Panc1 (cell line): ENCODE results near the gene MRPL51. TPM values are rescaled to one million over a fixed set of nuclear protein-coding genes. Genes with fewer than 3 reads are reported as not detected.

Experiments
- ATAC-seq: fragments of 200-7000 bp; cut with Tn5 transposase; 2 replicates; pipeline ENCODE4 v1.9.1; 2020; ENCODE audit warnings: mild to moderate bottlenecking, moderate library complexity
- BruUV-seq: library from RNA; stranded (reverse); fragments of 400-500 nt; replicated peaks from 2 replicates; lab custom pipeline; 2021; lab: Mats Ljungman, UMichigan
- CTCF ChIA-PET: fragments of 300-600 bp; sonication (Branson Sonifier 250); formaldehyde crosslinking; loops from one replicate; lab custom pipeline; 2022; ENCODE audit warnings: antibody characterized with exemption; lab: Charles Lee
- POLR2A ChIA-PET: fragments of 300-600 bp; sonication (Branson Sonifier 250); formaldehyde crosslinking; loops from one replicate; lab custom pipeline; 2022; ENCODE audit warnings: antibody characterized with exemption; lab: Charles Lee
- DNase-seq: peaks from one replicate; pipeline ENCODE4 v3.0.0-alpha.2; 2010; ENCODE audit warnings: low read depth, low spot score
- H3K27ac ChIP-seq: 2 replicates; pipeline ENCODE4 v1.5.1; 2011; ENCODE audit warnings: mild to moderate bottlenecking, low read length, inconsistent platforms
- H3K27me3 ChIP-seq: fragments of 200-500 bp; sonication (Bioruptor generic); 2 replicates; pipeline ENCODE4 v1.6.0; 2014; ENCODE audit warnings: low read length, inconsistent platforms; ENCODE audit not compliant: control insufficient read depth, insufficient read depth
- H3K36me3 ChIP-seq: fragments of 200-500 bp; sonication (Bioruptor generic); 2 replicates; pipeline ENCODE4 v1.5.1; 2014; ENCODE audit warnings: inconsistent platforms, mild to moderate bottlenecking, low read length, moderate library complexity; ENCODE audit not compliant: control insufficient read depth, insufficient read depth
- H3K4me1 ChIP-seq: 2 replicates; pipeline ENCODE4 v1.5.1; 2011; ENCODE audit warnings: inconsistent platforms, mild to moderate bottlenecking, low read length, moderate library complexity; ENCODE audit not compliant: control insufficient read depth, insufficient read depth
- H3K4me3 ChIP-seq, 2 experiments: 2 replicates each; pipeline ENCODE4 v1.5.1; 2011 to 2012; ENCODE audit warnings: low read depth in 2 of 2, low read length in 2 of 2, mild to moderate bottlenecking in 2 of 2, inconsistent platforms in 1 of 2, moderate library complexity in 1 of 2
- H3K9me3 ChIP-seq: fragments of 200-500 bp; sonication (Bioruptor generic); 2 replicates; pipeline ENCODE4 v1.5.1; 2014; ENCODE audit warnings: low read depth, mild to moderate bottlenecking, inconsistent platforms, low read length, moderate library complexity; ENCODE audit not compliant: control insufficient read depth, insufficient read depth
- POLR2AphosphoS5 ChIP-seq: IDR thresholded peaks from 2 replicates; pipeline ENCODE4 v1.6.1; 2012; ENCODE audit warnings: mild to moderate bottlenecking, low read depth, low read length, moderate library complexity
- SIN3A ChIP-seq: IDR thresholded peaks from 2 replicates; pipeline ENCODE4 v1.6.1; 2012; ENCODE audit warnings: low read depth, mild to moderate bottlenecking, low read length, moderate library complexity, borderline replicate concordance; ENCODE audit not compliant: insufficient read depth
- TCF7L2 ChIP-seq: IDR thresholded peaks from 2 replicates; pipeline ENCODE4 v1.6.1; 2011; ENCODE audit warnings: mild to moderate bottlenecking, low read depth, low read length, inconsistent platforms
- in situ Hi-C: cut with HindIII; loops from 2 replicates; pipeline ENCODE4 v1.10.0; 2016; ENCODE audit warnings: low sequenced_read_pairs, low pct_unique_long_range_greater_than_20kb
- intact Hi-C: fragments of 100-400 bp; cut with micrococcal nuclease; formaldehyde crosslinking; loops from one replicate; pipeline ENCODE4 v1.10.0; 2022; ENCODE audit not compliant: unreplicated experiment
- total RNA-seq: library from RNA; stranded (reverse); gene quantifications from one replicate; pipeline ENCODE4 v1.2.1, GENCODE V29; 2021; ENCODE audit not compliant: unreplicated experiment
- TF ChIP-seq, protein P1 (sequence below): fragments of 450-650 bp; IDR thresholded peaks from 2 replicates; pipeline ENCODE4 v1.5.1; 2017; ENCODE audit warnings: mild to moderate bottlenecking
- TF ChIP-seq, protein P2 (sequence below), 2 experiments: IDR thresholded peaks; 2 replicates each; pipeline ENCODE4 v1.6.1; 2011 to 2012; ENCODE audit warnings: low read depth in 2 of 2, control low read depth in 1 of 2, low read length in 1 of 2, mild to moderate bottlenecking in 1 of 2, moderate library complexity in 1 of 2; ENCODE audit not compliant: insufficient read depth in 1 of 2

MRPL51 gene
- total RNA-seq, 1 experiment from 2014 or later, result 194 TPM

DNA sequence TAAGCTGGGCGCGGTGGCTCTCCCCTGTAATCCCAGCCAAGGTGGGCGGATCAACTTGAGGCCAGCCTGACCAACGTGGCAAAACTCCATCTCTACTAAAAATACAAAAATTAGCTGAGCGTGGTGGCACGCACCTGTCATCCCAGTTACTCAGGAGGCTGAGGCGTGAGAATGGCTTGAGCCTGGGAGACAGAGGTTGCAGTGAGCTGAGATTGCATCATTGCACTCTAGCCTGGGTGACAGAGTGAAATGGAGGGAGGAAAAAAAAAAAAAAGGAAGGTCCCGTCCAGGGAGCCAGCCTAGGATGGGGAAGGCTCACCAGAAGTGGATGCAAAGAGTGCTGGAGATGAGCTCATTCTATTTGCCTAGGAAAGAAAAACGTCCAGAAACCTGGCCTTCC is 50.2 kb downstream of the MRPL51 start:
- no peak for DNase-seq
- CTCF ChIA-PET, result interaction anchor here (0.6 kb wide), 3 partner anchors 23 to 100 kb away, joined by 3 to 6 read pairs (median 4); no protein-coding TSS in a partner anchor
- Histone ChIP-seq H3K36me3 (no peaks in the 10 kb centered on the region), H3K9me3 (no peaks in the 10 kb centered on the region), H3K4me3 (no peak overlapping the region), H3K27me3 (no peaks in the 10 kb centered on the region), H3K27ac (no peak overlapping the region), H3K4me1 (no peaks in the 10 kb centered on the region)
- POLR2A ChIA-PET, result interaction anchor here (0.6 to 0.7 kb wide), 4 partner anchors 14 to 264 kb away, joined by 5 to 9 read pairs (median 6); partner anchors contain the start of gene NOP2
- in situ Hi-C loops (no loop called here), intact Hi-C loops (no loop called here)
- no peak for ATAC-seq
- TF ChIP-seq, protein P1, sequence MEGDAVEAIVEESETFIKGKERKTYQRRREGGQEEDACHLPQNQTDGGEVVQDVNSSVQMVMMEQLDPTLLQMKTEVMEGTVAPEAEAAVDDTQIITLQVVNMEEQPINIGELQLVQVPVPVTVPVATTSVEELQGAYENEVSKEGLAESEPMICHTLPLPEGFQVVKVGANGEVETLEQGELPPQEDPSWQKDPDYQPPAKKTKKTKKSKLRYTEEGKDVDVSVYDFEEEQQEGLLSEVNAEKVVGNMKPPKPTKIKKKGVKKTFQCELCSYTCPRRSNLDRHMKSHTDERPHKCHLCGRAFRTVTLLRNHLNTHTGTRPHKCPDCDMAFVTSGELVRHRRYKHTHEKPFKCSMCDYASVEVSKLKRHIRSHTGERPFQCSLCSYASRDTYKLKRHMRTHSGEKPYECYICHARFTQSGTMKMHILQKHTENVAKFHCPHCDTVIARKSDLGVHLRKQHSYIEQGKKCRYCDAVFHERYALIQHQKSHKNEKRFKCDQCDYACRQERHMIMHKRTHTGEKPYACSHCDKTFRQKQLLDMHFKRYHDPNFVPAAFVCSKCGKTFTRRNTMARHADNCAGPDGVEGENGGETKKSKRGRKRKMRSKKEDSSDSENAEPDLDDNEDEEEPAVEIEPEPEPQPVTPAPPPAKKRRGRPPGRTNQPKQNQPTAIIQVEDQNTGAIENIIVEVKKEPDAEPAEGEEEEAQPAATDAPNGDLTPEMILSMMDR, result no peak
- no peak for TF ChIP-seq POLR2AphosphoS5
- no peak for TF ChIP-seq SIN3A
- TF ChIP-seq TCF7L2, result no peak
- TF ChIP-seq, protein P2, sequence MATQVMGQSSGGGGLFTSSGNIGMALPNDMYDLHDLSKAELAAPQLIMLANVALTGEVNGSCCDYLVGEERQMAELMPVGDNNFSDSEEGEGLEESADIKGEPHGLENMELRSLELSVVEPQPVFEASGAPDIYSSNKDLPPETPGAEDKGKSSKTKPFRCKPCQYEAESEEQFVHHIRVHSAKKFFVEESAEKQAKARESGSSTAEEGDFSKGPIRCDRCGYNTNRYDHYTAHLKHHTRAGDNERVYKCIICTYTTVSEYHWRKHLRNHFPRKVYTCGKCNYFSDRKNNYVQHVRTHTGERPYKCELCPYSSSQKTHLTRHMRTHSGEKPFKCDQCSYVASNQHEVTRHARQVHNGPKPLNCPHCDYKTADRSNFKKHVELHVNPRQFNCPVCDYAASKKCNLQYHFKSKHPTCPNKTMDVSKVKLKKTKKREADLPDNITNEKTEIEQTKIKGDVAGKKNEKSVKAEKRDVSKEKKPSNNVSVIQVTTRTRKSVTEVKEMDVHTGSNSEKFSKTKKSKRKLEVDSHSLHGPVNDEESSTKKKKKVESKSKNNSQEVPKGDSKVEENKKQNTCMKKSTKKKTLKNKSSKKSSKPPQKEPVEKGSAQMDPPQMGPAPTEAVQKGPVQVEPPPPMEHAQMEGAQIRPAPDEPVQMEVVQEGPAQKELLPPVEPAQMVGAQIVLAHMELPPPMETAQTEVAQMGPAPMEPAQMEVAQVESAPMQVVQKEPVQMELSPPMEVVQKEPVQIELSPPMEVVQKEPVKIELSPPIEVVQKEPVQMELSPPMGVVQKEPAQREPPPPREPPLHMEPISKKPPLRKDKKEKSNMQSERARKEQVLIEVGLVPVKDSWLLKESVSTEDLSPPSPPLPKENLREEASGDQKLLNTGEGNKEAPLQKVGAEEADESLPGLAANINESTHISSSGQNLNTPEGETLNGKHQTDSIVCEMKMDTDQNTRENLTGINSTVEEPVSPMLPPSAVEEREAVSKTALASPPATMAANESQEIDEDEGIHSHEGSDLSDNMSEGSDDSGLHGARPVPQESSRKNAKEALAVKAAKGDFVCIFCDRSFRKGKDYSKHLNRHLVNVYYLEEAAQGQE (IDR thresholded peaks at IDR 0.05; ENCODE audit: insufficient read depth in 1 of 2, low read depth in 2 of 2, low read length in 1 of 2), result no peak
- BruUV-seq, result no TSS peak

Other genes with a start within 250 kb of the MRPL51 start
- 1.1 TPM for gene PLEKHG6, start 182.6 kb downstream of the MRPL51 start, total RNA-seq
- 108 TPM for gene TNFRSF1A, start 151.2 kb downstream of the MRPL51 start, total RNA-seq
- gene SCNN1A, start 117.7 kb downstream of the MRPL51 start, total RNA-seq, result 17.1 TPM
- 3.1 TPM for gene LTBR, start 109.1 kb downstream of the MRPL51 start, total RNA-seq
- gene CD27, start 48.3 kb downstream of the MRPL51 start, total RNA-seq, result 0.23 TPM
- gene TAPBPL, start 41.2 kb downstream of the MRPL51 start, total RNA-seq, result 7.8 TPM
- 11.2 TPM for gene VAMP1, start 22.6 kb downstream of the MRPL51 start, total RNA-seq
- gene NCAPD2, start 840 bp upstream of the MRPL51 start, total RNA-seq, result 80.3 TPM
- gene GAPDH, start 41.3 kb upstream of the MRPL51 start, total RNA-seq, result 2,912 TPM
- gene IFFO1, start 62.8 kb upstream of the MRPL51 start, total RNA-seq, result 0.36 TPM
- 90.3 TPM for gene NOP2, start 75.0 kb upstream of the MRPL51 start, total RNA-seq
- gene CHD4, start 114.1 kb upstream of the MRPL51 start, total RNA-seq, result 123 TPM
- not detected for gene LPAR5, start 142.7 kb upstream of the MRPL51 start, total RNA-seq
- gene ACRBP, start 154.2 kb upstream of the MRPL51 start, total RNA-seq, result 0.54 TPM
- 11.4 TPM for gene ING4, start 169.9 kb upstream of the MRPL51 start, total RNA-seq
- gene ZNF384, start 196.1 kb upstream of the MRPL51 start, total RNA-seq, result 54.3 TPM
- 0.13 TPM for gene PIANP, start 207.6 kb upstream of the MRPL51 start, total RNA-seq
- 37.5 TPM for gene COPS7A, start 230.8 kb upstream of the MRPL51 start, total RNA-seq